Measurements from ENCODE around the gene PGK2. TPM values are rescaled to one million over a fixed set of nuclear protein-coding genes. Genes with fewer than 3 reads are reported as not detected.
"Not testable (repeated sequence)": the region's sequence is repeated elsewhere in the genome, so short reads cannot be mapped to it uniquely, and the experiment has no call there.

The PGK2 gene
- not detected in 2 replicates for total RNA-seq (2014; rRNA removed; shearing (Covaris generic); ENCODE audit: low replicate concordance)

DNA sequence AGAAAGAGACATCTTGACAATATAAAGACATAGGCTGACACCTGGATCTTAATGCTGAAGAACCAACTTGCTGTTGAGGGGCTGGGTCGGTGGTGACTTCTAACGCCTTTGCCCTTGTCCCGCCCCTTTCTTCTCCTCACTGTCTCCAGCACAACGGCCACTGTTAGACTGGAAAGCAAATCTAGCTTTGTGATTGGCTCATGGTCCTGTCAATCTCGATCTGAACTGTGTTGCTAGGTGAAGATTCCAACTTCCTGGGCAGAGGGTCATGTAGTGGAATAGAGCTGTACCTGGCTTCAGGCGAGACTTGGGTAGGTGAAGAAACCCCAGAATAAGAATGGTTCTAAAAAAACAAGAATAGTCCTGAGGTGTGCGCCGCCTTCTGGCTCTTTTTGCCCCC, at the start of gene PGK2:
Gene PGK2, minus strand, starts transcription at position 110 of the 400 bp plus-strand sequence. Its CDS starts 98 bp downstream, at position 12.
- DNase-seq (ENCODE audit: low read depth): peak; percentile 11
- in situ Hi-C loops (cut with HindIII; ENCODE audit: low pct_unique_long_range_greater_than_20kb, low sequenced_read_pairs): no loop called here

DNA sequence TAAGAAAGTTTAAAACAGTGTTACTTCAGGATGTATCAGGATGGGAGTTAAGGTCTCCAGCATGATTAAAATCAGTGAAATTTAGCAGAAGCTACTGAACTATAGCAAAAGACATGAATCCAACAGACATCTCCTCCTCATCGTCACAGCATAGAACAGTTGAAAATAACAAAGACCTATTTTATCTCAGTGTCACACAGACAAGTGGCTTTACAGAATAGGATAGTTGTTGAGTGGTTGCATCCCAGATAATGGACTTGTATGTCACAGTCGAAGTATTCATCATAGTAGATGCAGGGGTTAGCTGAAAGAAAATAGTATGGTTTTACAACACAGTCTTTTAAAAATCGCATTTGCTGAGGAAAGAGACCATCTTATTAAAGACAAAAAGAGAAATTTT, 48.1 kb upstream of the PGK2 start:
- in situ Hi-C loops (cut with HindIII; ENCODE audit: low pct_unique_long_range_greater_than_20kb, low sequenced_read_pairs): no loop called here

DNA sequence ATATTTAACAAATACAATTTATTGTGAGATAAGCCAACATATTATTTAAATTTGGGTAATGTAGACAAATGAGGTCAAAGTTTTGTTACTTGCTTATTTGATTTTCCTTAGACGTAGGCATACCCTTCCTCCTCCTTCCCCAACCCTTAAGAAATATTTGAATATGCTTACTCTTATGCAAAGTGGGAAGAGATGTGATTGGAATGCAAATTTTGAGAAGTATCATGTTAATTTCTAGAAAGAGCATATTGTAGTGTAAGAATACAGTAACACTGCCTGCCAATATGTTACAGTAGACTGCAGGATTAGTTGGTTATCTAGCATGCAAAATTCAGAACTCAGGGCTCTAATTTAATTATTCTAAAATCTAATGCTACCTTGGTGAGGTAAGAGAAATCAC, 46.3 kb upstream of the PGK2 start:
- DNase-seq (ENCODE audit: low read depth): no peak
- in situ Hi-C loops (cut with HindIII; ENCODE audit: low pct_unique_long_range_greater_than_20kb, low sequenced_read_pairs): no loop called here

More for the DNA sequence above, 48.1 kb upstream of the PGK2 start:
- no peak for DNase-seq (ENCODE audit: low read depth)

DNA sequence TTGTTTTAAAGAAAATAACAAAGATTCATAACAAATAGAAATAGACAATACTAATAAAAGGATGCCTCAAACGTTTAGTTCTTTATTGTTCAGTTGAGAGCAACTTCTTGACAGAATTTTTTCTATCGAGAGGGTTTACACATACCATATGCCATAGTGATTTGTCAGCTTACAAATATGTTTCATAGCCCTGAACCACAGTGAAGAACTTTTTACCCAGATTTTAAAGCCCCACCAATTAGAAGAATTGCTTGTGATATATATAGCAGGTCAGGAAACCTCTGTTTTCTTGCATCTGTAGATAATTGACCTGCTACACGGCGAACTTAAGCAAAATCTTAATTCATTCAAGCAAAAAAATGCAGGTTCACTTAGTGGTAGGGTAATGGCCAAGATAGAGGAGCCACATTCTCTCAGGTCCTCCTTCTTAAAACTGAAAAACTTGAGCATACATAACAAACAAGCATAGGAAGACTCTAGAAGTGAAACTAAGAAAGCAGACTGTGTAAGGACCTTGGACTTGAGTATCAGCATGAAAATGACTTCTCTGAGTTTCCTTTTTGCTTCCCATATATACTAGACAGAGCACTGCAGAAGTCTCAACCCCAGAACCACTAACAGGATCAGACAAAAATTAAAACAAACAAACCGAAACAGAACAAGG, 39.8 kb upstream of the PGK2 start:
- DNase-seq (ENCODE audit: low read depth): no peak
- in situ Hi-C loops (cut with HindIII; ENCODE audit: low pct_unique_long_range_greater_than_20kb, low sequenced_read_pairs): no loop called here

DNA sequence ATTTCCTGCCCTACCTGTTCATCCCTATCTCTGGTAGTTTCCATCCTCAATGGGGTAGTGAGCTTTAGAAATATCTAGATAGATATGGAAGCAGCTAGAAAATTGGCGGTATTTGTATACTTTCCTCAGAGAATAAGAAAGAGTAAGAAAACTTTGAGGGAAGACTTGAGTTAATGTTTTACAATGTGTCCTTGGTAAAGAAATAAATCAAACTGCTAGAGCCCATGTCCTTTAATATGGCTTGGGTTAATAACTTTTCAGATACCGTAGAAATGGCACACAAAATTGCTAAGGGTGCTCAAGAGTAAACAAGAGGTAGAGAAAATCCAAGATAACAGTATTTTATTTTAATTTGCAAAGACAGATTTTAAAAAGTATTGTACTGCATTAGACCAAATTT, 28.1 kb upstream of the PGK2 start:
- DNase-seq (ENCODE audit: low read depth): no peak
- in situ Hi-C loops (cut with HindIII; ENCODE audit: low pct_unique_long_range_greater_than_20kb, low sequenced_read_pairs): no loop called here

DNA sequence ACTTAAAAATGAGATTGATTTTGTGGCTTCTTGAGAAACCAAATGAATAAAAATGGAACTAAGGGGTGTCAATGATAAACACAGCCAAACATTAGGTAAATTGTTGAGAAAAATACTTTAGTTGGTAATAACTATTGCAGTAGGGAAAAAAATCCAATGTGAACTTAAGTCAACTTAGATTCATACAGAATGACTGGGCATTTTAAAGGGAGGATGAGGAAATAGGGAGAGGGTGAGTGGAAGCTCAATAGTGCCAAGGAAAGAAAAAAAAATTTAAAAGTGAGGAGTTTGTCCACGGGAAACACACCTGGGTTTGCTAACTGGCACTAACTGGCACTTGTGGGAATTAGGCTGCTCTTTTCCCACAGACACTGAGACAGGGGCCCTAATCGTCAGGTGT, 26.2 kb upstream of the PGK2 start:
- no peak for DNase-seq (ENCODE audit: low read depth)
- in situ Hi-C loops (cut with HindIII; ENCODE audit: low pct_unique_long_range_greater_than_20kb, low sequenced_read_pairs): no loop called here

DNA sequence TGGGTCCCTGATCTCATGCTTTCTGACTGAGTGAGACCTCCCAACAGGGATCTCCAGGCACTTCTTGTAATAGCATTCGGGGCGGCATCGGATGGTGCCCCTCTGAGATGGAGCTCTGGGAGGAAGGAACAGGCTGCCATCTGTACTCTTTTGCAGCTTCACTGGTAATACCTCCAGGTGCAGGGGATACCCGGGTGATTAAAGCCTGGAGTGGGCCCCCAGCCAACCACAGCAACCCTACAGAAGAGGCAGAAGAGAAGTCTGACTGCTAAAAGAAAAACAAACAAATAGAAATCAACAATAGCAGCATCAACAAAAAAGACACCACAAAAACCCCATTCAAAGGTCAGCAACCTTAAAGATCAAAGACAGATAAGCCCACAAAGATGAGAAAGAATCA, 19.1 kb upstream of the PGK2 start:
- DNase-seq (ENCODE audit: low read depth): no peak
- in situ Hi-C loops (cut with HindIII; ENCODE audit: low pct_unique_long_range_greater_than_20kb, low sequenced_read_pairs): no loop called here

DNA sequence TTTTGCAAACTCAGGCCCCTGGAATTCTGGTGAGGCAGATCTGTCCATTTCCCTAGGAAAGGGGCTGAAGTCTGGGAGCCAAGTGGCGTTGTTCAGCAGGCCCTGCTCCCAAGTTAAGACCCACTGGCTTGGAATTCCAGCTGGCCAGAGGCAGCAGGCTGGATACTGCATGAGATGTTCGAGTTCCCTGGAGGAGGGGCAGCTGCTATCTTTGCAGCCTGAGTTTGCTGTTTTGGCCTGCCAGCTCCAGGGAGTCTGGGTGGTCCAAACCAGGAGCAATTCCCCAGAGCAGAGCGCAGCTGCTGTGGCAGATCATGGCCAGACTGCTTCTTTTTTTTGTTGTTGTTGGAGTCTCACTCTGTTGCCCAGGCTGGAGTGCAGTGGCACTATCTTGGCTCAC, 18.2 kb upstream of the PGK2 start:
- DNase-seq (ENCODE audit: low read depth): no peak
- in situ Hi-C loops (cut with HindIII; ENCODE audit: low pct_unique_long_range_greater_than_20kb, low sequenced_read_pairs): no loop called here

DNA sequence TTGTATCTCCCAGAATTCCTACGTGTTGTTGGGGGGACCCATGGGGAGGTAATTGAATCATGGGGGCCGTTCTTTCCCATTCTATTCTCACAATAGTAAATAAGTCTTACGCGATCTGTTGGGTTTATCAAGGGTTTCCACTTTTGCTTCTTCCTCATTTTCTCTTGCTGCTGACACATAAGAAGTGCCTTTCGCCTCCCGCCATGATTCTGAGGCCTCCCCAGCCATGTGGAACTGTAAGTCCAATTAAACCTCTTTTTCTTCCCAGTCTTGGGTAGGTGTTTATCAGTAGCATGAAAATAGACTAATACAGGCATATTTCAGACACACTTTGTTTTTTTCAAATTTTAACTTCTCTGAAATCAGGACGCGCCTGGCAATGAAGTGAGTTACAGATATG, 14.4 kb upstream of the PGK2 start:
- DNase-seq (ENCODE audit: low read depth): no peak
- in situ Hi-C loops (cut with HindIII; ENCODE audit: low pct_unique_long_range_greater_than_20kb, low sequenced_read_pairs): no loop called here

DNA sequence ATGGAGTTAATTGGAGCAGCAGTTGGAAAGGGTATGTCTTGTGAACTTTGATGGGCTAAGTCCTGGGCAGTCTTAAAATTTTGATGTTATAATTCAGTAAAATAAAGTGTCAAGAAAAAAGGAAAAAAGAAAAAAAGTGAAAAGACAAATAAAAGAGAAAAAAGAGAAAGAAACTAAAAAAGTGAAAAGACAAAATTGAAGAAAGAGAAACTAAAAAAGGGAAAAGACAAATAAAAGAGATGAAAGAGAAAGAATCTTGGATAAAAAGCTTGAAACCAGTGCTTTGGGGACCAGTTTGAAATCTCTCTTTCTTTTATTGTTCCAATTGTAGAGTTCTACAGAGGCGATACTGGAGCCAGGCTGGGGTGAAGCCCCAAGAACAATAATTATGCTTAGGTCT, 12.0 kb upstream of the PGK2 start:
- no peak for DNase-seq (ENCODE audit: low read depth)
- in situ Hi-C loops (cut with HindIII; ENCODE audit: low pct_unique_long_range_greater_than_20kb, low sequenced_read_pairs): no loop called here

DNA sequence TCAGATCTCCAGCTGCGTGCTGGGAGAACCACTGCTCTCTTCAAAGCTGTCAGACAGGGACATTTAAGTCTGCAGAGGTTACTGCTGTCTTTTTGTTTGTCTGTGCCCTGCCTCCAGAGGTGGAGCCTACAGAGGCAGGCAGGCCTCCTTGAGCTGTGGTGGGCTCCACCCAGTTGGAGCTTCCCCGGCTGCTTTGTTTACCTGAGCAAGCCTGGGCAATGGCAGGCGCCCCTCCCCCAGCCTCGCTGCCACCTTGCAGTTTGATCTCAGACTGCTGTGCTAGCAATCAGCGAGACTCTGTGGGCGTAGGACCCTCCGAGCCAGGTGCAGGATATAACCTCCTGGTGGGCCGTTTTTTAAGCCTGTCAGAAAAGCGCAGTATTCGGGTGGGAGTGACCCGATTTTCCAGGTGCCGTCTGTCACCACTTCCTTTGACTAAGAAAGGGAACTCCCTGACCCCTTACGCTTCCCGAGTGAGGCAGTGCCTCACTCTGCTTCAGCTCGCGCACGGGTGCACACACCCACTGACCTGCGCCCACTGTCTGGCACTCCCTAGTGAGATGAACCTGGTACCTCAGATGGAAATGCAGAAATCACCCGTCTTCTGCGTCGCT, 9.9 kb upstream of the PGK2 start:
- DNase-seq (ENCODE audit: low read depth); in situ Hi-C loops (cut with HindIII; ENCODE audit: low pct_unique_long_range_greater_than_20kb, low sequenced_read_pairs): not testable (repeated sequence)

DNA sequence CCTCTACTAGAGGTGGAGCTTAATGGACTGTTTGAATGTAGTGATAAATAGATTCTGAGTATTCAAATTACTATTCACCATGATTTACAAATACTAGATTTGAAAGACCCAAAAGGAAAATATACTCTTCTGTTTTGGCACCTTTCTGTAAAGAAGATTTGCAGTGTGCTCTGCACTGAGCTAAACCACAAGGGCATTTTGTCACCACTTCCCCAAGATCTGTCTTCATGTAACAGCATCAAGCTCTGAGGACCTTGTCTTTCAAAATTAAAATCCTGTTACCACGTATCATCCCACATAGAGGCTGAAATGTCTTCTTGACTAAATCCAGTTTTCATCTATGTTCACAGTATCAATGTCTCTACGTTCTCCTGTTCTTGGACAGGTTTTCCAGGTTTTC, 3.3 kb upstream of the PGK2 start:
- no peak for DNase-seq (ENCODE audit: low read depth)
- in situ Hi-C loops (cut with HindIII; ENCODE audit: low pct_unique_long_range_greater_than_20kb, low sequenced_read_pairs): no loop called here

DNA sequence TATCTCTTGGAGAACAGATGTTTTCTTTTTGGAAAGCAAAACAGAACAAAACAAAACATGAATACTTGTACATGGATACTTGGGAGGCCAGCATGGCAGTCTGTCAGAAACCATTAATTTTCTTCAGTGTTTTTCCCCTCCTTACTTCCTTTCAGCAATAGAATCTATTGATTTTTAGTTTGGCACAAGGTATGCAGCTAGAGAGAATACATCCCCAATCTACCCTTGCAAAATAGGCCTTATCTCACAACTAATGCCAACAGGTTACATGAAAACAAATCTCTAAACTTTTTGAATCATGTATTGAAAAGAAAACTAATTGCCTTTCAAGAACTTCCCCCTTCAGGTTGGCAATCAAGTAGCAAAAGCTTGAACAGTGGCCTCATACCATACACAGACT, 2.8 kb downstream of the PGK2 start:
- no peak for DNase-seq (ENCODE audit: low read depth)
- in situ Hi-C loops (cut with HindIII; ENCODE audit: low pct_unique_long_range_greater_than_20kb, low sequenced_read_pairs): no loop called here

DNA sequence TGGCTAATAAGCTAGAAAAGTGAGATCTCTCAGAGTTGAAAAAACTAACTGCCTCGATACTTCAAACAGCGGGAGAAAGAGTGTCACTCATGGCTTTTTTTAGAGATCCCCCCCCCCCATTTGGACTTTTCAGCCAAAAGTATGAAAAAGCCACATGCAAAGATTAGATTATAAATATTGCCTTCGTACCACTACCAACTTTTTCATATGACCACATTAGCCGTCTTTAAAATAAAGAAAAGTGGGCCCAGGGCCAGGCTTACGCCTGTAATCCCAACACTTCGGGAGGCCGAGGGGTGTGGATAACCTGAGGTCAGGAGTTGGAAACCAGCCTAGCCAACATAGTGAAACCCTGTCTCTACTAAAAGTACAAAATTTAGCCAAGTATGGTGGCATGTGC, 4.4 kb downstream of the PGK2 start:
- DNase-seq (ENCODE audit: low read depth): no peak
- in situ Hi-C loops (cut with HindIII; ENCODE audit: low pct_unique_long_range_greater_than_20kb, low sequenced_read_pairs): no loop called here

DNA sequence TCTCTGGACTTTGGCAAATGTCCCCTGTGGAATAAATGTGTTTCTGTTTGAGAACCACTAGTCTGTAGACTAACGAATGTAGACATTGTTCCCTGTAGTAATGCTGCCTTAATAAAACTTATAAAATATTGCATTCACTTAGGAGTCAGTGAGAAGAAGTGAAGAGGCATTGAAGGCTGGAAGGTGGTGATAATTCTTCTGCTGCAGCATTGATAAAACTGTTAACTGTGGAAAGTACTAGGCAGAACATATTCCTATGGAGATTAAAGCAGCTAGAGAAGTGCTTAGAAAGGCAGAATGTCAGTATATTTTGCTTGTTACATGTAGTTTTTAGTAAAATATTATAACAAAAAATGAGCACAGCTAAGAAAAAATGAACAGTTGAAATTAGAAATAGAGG, 4.8 kb downstream of the PGK2 start:
- in situ Hi-C loops (cut with HindIII; ENCODE audit: low pct_unique_long_range_greater_than_20kb, low sequenced_read_pairs): no loop called here
- DNase-seq (ENCODE audit: low read depth): no peak

DNA sequence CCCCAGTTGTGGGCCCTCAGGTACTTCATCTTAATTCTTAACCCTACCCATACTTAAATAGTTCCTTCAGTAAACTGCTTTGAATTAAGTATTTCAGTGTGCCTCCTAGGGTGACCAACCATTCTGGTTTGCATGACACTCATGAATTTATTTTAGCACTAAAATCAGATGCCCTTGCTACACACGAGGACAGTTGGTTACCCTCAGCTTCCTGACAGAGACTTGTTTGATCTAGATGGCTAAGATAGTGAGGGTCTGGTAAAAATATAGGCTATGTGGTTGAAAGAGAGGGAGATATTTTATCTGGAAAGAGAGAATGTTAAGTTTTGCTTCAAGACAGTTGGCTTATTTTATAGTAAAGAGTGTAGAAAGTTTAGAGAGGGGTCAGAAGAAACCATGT, 10.6 kb downstream of the PGK2 start:
- in situ Hi-C loops (cut with HindIII; ENCODE audit: low pct_unique_long_range_greater_than_20kb, low sequenced_read_pairs): no loop called here
- DNase-seq (ENCODE audit: low read depth): no peak

DNA sequence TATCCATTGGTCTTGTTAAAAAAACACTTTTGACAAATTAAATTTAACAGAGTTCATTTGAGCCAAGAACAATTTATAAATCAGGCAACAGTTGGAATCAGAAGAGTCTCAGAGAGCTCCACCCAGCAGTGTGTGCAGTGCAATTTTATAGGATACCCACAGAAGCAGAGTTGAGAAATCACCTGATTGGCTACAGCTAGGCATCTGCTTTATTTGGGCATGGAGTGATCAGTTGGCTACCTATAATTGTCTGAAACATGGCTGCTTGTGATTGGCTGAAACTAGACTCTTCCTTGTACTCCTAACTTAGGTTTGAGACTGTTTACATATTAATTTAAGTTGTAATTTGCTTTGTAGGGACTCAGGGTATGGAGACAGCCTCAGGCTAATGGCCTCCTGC, 12.0 kb downstream of the PGK2 start:
- DNase-seq (ENCODE audit: low read depth): no peak
- in situ Hi-C loops (cut with HindIII; ENCODE audit: low pct_unique_long_range_greater_than_20kb, low sequenced_read_pairs): no loop called here

DNA sequence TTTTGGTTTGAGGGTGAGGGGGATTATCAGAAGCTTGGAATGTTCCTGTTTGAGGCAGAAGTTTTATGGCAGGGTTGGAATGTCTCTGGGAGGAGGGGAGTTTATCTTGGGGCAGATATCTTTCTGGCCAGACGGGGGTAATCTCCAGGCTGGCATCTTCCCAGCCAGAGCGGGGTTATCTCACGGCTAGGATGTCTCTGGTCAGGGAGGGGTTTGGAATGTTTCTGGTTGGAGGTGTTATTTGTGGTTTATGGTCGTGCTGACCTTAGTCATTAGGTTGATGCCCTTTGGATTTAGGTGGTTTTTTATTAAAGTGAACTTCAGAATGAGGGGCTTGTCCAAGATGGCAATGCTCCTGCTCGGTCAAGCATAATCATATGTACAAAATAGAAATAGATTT, 14.8 kb downstream of the PGK2 start:
- in situ Hi-C loops (cut with HindIII; ENCODE audit: low pct_unique_long_range_greater_than_20kb, low sequenced_read_pairs): no loop called here
- DNase-seq (ENCODE audit: low read depth): no peak

DNA sequence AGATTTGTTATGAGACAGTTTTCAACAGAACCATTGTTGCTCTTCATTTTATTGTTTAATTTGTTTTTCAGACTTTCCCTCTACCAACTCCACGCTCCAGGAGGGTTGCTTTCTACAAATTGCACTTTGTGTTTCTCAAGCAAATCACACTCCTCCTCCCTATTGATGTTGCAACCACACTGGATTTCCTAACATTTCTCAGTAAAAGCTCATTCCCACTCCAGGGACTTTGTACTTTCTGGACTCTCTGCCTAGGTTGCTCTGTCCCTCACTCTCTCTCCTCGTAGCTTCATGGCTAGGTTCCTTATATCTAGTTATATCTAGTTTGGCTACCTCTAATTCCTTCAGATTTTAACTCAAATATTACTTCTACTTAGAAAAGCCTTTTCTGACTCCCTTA, 20.3 kb downstream of the PGK2 start:
- in situ Hi-C loops (cut with HindIII; ENCODE audit: low pct_unique_long_range_greater_than_20kb, low sequenced_read_pairs): no loop called here
- no peak for DNase-seq (ENCODE audit: low read depth)

DNA sequence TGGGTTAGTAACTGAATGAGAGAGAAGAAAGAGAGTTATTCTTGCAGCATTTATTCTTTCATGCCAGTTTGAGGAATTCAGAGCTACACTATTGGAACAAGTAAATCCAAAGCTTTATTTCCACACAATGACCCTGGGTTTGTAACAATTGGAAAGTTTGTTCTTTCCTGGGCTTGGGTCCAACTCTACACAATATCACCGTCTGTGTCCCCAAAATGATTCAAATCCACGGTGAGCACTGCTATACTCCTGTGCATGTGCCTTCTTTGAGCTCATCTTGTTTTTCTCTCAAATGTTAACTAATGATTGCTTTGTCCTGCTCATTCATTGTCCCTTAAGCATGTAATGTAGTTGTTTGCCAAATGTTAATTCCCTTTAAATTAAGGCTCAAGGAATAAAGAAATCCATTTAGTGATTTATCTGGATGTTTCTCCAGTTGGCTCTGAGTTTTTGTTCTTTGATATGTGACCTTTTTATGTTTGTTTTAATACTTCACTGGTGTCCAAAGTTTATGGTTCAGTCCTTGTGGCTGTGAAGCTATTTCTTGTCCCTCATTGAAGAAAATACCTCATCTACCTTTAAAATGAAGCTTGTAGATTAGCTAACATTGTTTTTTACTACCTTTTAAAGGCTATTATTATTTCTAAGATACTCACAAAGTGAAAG, 22.4 kb downstream of the PGK2 start:
- DNase-seq (ENCODE audit: low read depth): no peak
- in situ Hi-C loops (cut with HindIII; ENCODE audit: low pct_unique_long_range_greater_than_20kb, low sequenced_read_pairs): no loop called here
